ENCODE data around the gene PM20D1.
"Not testable (repeated sequence)": the region's sequence is repeated elsewhere in the genome, so short reads cannot be mapped to it uniquely, and the experiment has no call there.

DNA sequence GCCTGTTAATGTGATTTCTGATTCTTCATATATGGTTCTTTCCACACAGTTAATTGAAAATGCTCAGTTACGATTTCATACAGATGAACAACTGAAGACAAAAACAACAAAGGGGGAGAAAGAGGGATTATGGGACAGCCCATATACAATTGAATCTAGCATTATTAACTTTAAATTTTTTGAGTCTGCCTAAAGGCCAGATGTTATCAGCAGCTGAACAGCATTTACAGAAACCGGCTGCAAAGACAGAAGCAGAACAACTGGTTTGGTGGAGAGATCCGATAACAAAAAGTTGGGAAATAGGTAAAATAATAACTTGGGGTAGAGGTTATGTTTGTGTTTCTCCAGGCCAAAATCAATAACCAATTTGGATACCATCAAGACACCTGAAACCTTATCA is 44.2 kb upstream of the PM20D1 start:
- not testable (repeated sequence) for TF ChIP-seq CTCF, EP300, POLR2AphosphoS5 (IDR thresholded peaks at IDR 0.05)
